ENCODE results near the gene ERBB2.

GRCh38 chr17:39684369-39685192, 15.3 kb upstream of the ERBB2 start:
- no peak for TF ChIP-seq HMG20B (CRISPR knock-in tag; IDR thresholded peaks at IDR 0.05)
- TF ChIP-seq CTCF (IDR thresholded peaks at IDR 0.05 in 2 of 3, conservative IDR thresholded peaks at IDR 0.05 in 1 of 3; ENCODE audit: insufficient read depth in 2 of 3, low read depth in 1 of 3, low read length in 3 of 3): no peak
